Measurements from ENCODE around the gene UNC13A.

UNC13A gene

DNA sequence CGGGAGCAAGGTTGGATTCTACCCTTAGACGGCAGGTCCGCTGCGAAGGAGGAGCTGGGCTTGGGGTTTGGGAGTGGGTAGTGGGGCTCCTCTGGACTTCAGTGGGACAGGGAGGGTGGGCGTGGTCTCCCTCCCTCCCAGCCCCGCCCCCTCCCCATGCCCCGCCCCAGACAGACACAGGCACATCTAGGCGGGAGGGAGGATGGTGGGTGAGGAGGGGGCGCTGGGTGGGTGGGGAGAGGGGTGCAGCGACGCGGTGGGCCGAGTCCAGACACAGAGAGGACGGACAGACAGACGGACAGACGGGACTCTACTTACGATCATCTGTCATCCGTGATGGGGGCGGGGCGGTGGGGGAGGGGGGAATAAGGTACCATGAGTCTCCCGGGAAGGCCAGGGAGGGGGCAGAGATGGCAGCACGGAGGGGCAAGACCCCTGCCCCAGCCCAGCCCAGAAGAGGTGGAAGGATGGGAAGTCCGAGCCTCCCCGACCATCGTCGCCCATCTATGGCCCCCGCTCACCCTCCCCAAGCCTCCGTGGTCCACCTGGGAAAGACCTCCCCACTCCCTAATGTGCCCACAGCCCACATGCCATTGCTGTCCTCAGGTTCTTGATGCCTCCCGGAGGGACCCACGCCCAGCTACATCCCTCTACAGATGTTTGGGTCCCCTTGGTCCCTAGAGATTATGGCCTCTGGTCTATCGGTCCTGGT lies 64.8 kb downstream of the UNC13A start:
- H3K36me3 ChIP-seq (replicated peaks) = no peaks in the 10 kb centered on the region
- DNase-seq = no peak
- no peak for TF ChIP-seq CTCF (IDR thresholded peaks at IDR 0.05; ENCODE audit: low read depth, low read length, missing control alignments)
- in situ Hi-C loops (cut with HindIII; ENCODE audit: low pct_ligation_motif_present, low sequenced_read_pairs) = no loop called here
- H3K4me3 ChIP-seq (ENCODE audit: low read depth, low read length) = no peak overlapping the region
- H3K27ac ChIP-seq = no peak overlapping the region
- H3K27me3 ChIP-seq (replicated peaks) = no peaks in the 10 kb centered on the region

GRCh38 chr19:17620696-17621095 lies 67.5 kb downstream of the UNC13A start:
- DNase-seq = no peak
- no peak for TF ChIP-seq CTCF (IDR thresholded peaks at IDR 0.05; ENCODE audit: low read depth, low read length, missing control alignments)
- in situ Hi-C loops (cut with HindIII; ENCODE audit: low pct_ligation_motif_present, low sequenced_read_pairs) = no loop called here
- no peaks in the 10 kb centered on the region for H3K27me3 ChIP-seq (replicated peaks)
- no peak overlapping the region for H3K4me3 ChIP-seq (ENCODE audit: low read depth, low read length)
- H3K27ac ChIP-seq = no peak overlapping the region
- no peaks in the 10 kb centered on the region for H3K36me3 ChIP-seq (replicated peaks)

GRCh38 chr19:17618936-17619335 lies 69.2 kb downstream of the UNC13A start:
- TF ChIP-seq CTCF (IDR thresholded peaks at IDR 0.05; ENCODE audit: low read depth, low read length, missing control alignments) = no peak
- no peak for DNase-seq
- in situ Hi-C loops (cut with HindIII; ENCODE audit: low pct_ligation_motif_present, low sequenced_read_pairs) = no loop called here
- Histone ChIP-seq H3K4me3 (ENCODE audit: low read depth, low read length) (no peak overlapping the region), H3K27ac (no peak overlapping the region), H3K36me3 (replicated peaks) (no peaks in the 10 kb centered on the region), H3K27me3 (replicated peaks) (no peaks in the 10 kb centered on the region)

- H3K4me3 ChIP-seq (ENCODE audit: low read depth, low read length) = no peak overlapping the region
- H3K27me3 ChIP-seq (replicated peaks) = no peaks in the 10 kb centered on the region
Measured at GRCh38 chr19:17618281-17618903, 69.8 kb downstream of the UNC13A start.

GRCh38 chr19:17617807-17618192 lies 70.4 kb downstream of the UNC13A start:
- no peak overlapping the region for H3K27ac ChIP-seq
- DNase-seq = no peak
- in situ Hi-C loops (cut with HindIII; ENCODE audit: low pct_ligation_motif_present, low sequenced_read_pairs) = no loop called here
- H3K36me3 ChIP-seq (replicated peaks) = no peaks in the 10 kb centered on the region
- no peak overlapping the region for H3K4me3 ChIP-seq (ENCODE audit: low read depth, low read length)
- H3K27me3 ChIP-seq (replicated peaks) = no peaks in the 10 kb centered on the region
- TF ChIP-seq CTCF (IDR thresholded peaks at IDR 0.05; ENCODE audit: low read depth, low read length, missing control alignments) = no peak

More at GRCh38 chr19:17618281-17618903, 69.8 kb downstream of the UNC13A start:
- TF ChIP-seq CTCF (IDR thresholded peaks at IDR 0.05; ENCODE audit: low read depth, low read length, missing control alignments) = no peak
- in situ Hi-C loops (cut with HindIII; ENCODE audit: low pct_ligation_motif_present, low sequenced_read_pairs) = no loop called here
- H3K27ac ChIP-seq = no peak overlapping the region
- H3K36me3 ChIP-seq (replicated peaks) = no peaks in the 10 kb centered on the region
- no peak for DNase-seq
